Sigmoid colon (tissue), 4 donors: ENCODE results near the gene SOS1.

Experiments used
- CTCF ChIP-seq, 4 experiments: fragments of 450-650 bp in 3 of 4; fragments of 200-600 bp in 1 of 4; IDR thresholded peaks; one replicate each; pipeline ENCODE4 v1.5.1; 2016 to 2019; ENCODE audit warnings: antibody characterized with exemption in 4 of 4, mild to moderate bottlenecking in 3 of 4, moderate library complexity in 2 of 4
- EP300 ChIP-seq, 4 donors: sonication (generic); formaldehyde crosslinking; IDR thresholded peaks; one replicate each; pipeline ENCODE4 v1.6.1; 2017; ENCODE audit warnings: antibody characterized with exemption in 4 of 4
- POLR2A ChIP-seq, 2 donors: fragments of 450-650 bp; IDR thresholded peaks; one replicate each; pipeline ENCODE4 v1.6.1; 2016; ENCODE audit warnings: antibody characterized with exemption in 2 of 2, mild to moderate bottlenecking in 2 of 2, moderate library complexity in 2 of 2

GRCh38 chr2:39024833-39025232 lies 96.0 kb downstream of the SOS1 start:
- TF ChIP-seq EP300 (IDR thresholded peaks at IDR 0.05) (no peak), POLR2A (IDR thresholded peaks at IDR 0.05) (no peak), CTCF (IDR thresholded peaks at IDR 0.05) (no peak)
